ENCODE data around the gene TMEM116. TPM values are rescaled to one million over a fixed set of nuclear protein-coding genes. Genes with fewer than 3 reads are reported as not detected.

Gene TMEM116
- total and polyA plus RNA-seq, 2 donors (not counting 3 experiments of a cell fraction or from before 2014, with no cell fraction given) = 1.6 to 3.9 TPM

GRCh38 chr12:112015938-112016337, 3.0 kb upstream of the TMEM116 start:
- Histone ChIP-seq H2AFZ (ENCODE audit: low read depth, low read length) (no peak overlapping the region), H3K36me3 (ENCODE audit: control insufficient read depth in 2 of 2, extremely low read depth in 1 of 2, insufficient read depth in 2 of 2, low read length in 2 of 2) (peaks cover 2 to 5% of the 10 kb centered on the region in 2 experiments), H3K79me2 (ENCODE audit: control insufficient read depth, insufficient read depth, low read length) (peaks cover 62% of the 10 kb centered on the region), H3K4me2 (ENCODE audit: insufficient read depth, low read length) (no peak overlapping the region), H3K9me1 (replicated peaks; ENCODE audit: control insufficient read depth, extremely low read depth, insufficient read depth, low read length) (no peaks in the 10 kb centered on the region), H3K27ac (ENCODE audit: insufficient read depth, low read depth, low read length) (no peak overlapping the region), H3K9ac (replicated peaks; ENCODE audit: extremely low read depth, insufficient read depth, low read length) (no peak overlapping the region), H3K4me1 (ENCODE audit: control insufficient read depth, extremely low read depth, insufficient read depth, low read length) (peaks cover 31% of the 10 kb centered on the region), H4K20me1 (replicated peaks; ENCODE audit: control insufficient read depth, extremely low read depth, insufficient read depth, low read length) (peaks cover 3% of the 10 kb centered on the region), H3K4me3 (replicated peaks in 1 of 3; ENCODE audit: insufficient read depth in 1 of 3, low read depth in 1 of 3, low read length in 3 of 3) (no peak overlapping the region), H3K9me3 (replicated peaks; ENCODE audit: control insufficient read depth, insufficient read depth, low read length) (no peaks in the 10 kb centered on the region), H3K27me3 (ENCODE audit: control insufficient read depth in 2 of 2, insufficient read depth in 2 of 2, low read length in 2 of 2) (no peaks in the 10 kb centered on the region)
- CTCF ChIA-PET = no interaction called here
- intact Hi-C loops (cut with micrococcal nuclease) (loop anchor here (10.0 kb wide), 1 partner anchor 369 kb away; the partner anchor contains the start of gene HECTD4), dilution Hi-C loops (cut with MboI; ENCODE audit: extremely low pct_ligation_motif_present, low sequenced_read_pairs) (no loop called here)
- no peak for TF ChIP-seq POLR2A (IDR thresholded peaks at IDR 0.05; ENCODE audit: low read depth, low read length)
- TF ChIP-seq CTCF (IDR thresholded peaks at IDR 0.05; ENCODE audit: extremely low read depth in 1 of 2, insufficient read depth in 1 of 2, low read depth in 1 of 2, low read length in 2 of 2) = no peak
- TF ChIP-seq MYC (IDR thresholded peaks at IDR 0.05; ENCODE audit: low read depth, low read length) = no peak
- TF ChIP-seq JUN (IDR thresholded peaks at IDR 0.05; ENCODE audit: borderline replicate concordance, insufficient read depth, insufficient read length, low read depth) = no peak
- POLR2A ChIA-PET = no interaction called here
- FAIRE-seq = no peak
- BruUV-seq (replicated peaks) = TSS peak; percentile 2
- DNase-seq (ENCODE audit: low read depth, low spot score) = no peak

Measured in endothelial cell of umbilical vein (primary cell).